Stimulated activated CD4-positive, alpha-beta T cell treated with anti-CD3 and anti-CD28 coated beads, Interleukin-15, amount 100 ng/mL, for 48 hours (primary cell): ENCODE measurements around the gene TNS1.
A peak's percentile ranks its signal among the peaks of the same experiment; 100 is the strongest.

Experiments
- DNase-seq, 2 donors: peaks; one replicate each; pipeline ENCODE4 v3.0.0-alpha.2; 2020; ENCODE audit warnings: low read depth in 2 of 2

Gene TNS1

DNA sequence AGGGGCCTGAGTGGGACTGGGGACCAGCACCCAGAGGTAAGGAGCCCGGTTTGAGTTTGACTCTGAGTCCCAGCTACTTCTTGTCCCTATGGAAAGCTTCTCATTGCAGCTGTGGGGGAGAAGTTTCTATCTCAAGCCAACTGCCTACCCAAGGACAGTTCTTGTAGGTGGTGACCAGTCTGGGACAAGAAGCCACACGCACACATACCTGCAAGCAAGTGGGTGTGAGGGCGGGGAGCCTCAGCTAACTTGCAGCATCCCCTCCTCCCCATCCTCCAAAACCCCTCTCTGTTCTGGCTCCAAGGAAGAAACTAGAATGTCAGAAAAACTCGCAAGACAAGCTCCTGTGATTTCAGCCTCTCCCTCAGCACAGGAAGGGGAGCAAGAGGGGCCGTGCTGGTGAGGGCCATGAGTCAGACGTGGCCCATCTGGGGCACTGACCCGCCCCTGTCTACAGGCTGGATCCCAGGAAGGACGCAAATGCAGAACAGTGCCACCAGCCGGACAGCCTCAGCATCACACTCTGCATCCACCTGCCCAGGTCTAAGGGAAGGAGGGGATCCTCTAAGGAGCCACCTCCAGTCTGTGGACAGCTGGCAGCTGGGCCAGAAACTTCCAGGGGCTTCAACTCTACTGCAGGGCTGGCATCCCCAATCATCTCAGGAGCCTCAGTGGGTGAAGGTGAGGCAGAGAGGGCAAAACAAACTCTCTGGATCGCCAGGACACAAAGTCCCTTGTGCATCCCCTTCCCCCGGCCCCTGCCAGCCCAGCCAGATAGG, 103.4 kb downstream of the TNS1 start:
- DNase-seq = no peak

DNA sequence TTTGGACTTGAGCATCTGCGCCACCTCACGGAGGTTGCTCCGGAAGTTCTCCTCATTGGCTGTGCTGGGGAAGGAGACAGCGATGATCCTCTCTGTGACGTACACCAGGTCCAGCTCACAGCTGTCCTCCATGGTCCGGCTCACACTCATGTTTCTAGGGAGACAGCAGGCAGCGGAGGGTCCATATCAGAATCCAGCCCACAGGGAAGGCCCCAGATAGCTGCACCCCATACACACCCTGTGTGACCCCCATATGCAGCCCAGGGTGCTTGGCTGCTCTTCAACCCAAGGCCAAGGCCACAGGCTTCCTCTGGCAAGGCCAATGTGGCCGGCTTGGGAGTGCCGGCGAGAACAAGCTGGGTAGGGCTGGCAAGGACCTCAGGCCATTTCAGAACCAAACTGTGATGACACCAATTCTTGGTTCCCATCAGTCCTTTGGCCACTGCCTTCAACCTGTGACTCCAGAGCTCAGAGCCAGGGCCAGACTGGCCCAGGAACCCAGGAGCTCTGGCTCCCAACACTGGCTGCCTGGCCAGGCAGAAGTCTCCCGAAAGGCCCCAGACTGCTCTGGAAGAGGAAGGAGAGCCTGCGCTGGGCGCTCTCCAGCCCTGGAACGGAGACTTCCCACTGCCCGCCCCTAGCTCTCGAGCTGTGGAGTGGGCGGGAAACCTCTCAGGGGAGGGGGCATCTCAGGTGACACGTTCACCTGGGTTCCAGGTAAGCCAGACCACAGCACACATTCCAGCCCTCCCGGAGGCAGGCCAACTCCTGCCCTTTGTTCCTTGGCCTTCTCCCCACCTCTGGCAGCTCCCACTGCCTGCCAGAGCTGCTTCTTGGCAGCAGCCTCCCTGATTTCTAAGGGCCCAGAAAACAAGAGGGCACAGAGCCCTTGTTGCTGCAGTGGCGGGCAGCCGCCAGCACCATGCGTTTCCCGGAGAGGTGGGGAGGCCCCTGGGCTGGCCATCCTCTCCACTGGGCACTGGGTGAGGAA, 104.7 kb downstream of the TNS1 start:
- DNase-seq = no peak

DNA sequence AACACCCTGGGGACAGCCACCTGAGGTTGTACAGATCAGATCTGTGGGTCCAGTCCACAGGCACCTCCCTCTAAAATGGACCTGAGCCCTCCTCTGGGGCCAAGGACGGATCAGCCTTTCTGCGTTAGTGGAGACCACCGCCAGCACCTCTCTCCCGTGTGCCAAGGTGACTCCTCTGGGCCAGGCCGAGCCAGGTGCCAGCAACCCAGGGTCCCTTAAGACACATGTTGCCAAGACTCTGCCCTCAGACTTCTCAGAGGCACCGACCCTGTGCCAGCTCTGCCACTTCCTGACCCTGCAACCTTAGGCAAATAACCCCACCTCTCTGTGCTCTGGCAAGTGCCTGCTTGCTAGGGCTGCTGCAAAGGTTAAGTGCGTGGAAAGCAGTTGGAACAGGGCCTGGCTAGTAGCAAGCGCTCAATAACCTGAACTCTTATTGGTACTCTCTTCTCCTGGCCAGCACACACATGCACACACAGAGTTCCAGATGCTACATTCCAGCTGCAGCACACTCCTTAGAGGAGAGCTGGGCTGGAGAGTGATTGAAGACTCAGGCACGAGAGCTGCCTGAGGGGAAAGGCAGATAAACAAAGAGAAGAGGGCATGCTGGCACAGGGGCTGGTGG, 105.6 kb downstream of the TNS1 start:
- no peak for DNase-seq

DNA sequence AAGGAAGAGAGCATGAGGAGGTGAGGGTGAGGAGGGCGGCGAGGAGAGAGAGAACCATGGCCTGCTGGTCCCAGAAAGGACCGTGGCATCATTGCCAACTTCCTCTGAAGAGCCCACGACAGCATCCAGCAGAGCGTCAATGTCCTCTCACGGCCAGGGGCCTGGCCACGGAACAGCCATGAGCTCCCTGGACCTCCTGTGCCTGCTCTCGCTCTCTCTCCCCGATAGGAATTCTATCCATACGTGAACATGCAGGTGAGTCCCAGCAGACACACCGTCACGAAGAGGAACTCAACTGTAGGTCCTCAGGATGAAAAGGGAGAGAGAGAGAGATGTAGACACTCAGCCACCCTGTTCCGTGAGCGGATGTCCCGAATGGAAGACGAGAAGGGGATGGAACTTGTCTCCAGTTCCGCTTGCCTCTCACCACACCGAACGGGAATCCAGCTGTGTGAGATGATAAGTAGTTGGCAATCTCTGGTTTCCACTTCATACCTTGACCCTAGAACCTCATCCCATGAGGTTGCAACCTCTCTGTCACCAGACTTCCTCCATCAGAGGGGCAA, 107.6 kb downstream of the TNS1 start:
- no peak for DNase-seq

DNA sequence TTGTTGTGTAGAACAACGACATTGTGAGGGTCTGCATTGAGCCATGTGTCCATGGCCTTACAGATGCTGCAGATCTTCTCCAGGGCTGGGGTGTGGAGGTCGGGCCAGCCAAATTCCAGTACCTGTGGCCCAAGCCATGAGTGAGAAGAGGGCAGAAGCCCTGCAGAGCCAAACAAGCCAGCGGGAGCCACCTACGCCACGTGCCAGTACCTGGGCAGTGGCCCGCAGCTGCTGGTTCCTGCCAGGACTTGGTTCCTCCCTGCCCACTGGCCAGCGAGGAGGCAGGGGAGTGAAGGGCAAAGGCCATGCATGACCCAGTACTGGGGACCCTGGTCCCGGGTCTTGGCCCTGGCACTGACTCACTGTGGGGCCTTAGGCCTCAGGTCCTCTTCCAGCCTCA, 109.4 kb downstream of the TNS1 start:
- no peak for DNase-seq

DNA sequence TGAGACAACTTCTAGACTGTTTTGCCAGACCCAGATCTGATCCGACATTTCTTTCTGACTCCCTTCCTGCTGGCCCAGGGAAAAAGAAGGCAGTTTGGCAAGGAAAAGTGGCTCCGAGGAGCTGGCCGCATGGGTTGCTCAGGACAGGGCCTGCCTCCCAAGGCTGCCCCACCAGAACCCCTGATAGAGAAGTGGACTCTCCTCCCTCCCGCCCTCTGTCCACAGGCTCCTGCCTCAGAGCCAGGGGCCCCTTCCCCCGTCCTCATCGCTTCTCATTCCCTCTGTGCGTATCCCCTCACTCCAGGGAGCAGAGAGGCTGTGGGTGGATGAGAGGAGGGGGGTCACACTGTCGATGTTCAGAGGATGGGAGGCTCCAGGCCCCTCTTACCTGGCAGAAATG, 110.2 kb downstream of the TNS1 start:
- DNase-seq = no peak

DNA sequence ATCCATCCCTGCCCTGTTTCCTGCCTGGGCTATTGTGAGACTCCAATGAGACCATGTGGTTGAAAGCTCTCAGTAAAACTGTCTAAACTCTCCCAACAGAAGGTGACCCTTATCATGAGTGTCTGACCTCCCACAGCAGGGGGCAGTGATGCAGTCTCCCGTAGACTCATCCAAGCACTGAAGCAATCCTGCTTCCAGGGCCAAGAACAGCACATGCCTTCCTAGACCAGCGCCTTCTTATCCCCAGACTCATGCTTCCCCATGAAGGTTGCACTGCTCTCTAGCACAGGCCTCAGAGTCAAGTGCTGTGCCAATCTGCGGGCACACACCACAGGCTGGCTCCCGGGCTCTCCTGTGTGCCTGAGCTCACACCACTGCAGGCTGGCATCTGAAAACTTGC, 112.3 kb downstream of the TNS1 start:
- DNase-seq = no peak

DNA sequence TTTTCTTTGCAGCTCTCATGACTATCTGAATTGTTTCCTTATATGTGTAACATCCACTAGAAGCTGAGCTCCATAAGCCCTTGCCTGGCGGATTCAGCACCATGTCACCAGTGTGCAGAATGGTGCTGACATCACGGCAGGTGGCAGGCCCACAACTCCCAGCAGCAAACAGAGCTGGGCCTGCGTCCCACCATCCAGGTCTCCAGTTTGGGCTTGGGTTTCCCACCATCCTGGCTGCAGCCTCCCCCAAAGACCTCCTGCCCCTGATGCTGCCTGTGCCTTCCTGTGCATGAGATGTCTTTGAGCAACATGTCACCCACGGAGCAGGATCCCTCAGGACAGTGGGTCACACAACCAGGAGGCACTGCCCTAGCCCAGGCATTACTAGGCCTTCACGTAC, 113.1 kb downstream of the TNS1 start:
- no peak for DNase-seq

DNA sequence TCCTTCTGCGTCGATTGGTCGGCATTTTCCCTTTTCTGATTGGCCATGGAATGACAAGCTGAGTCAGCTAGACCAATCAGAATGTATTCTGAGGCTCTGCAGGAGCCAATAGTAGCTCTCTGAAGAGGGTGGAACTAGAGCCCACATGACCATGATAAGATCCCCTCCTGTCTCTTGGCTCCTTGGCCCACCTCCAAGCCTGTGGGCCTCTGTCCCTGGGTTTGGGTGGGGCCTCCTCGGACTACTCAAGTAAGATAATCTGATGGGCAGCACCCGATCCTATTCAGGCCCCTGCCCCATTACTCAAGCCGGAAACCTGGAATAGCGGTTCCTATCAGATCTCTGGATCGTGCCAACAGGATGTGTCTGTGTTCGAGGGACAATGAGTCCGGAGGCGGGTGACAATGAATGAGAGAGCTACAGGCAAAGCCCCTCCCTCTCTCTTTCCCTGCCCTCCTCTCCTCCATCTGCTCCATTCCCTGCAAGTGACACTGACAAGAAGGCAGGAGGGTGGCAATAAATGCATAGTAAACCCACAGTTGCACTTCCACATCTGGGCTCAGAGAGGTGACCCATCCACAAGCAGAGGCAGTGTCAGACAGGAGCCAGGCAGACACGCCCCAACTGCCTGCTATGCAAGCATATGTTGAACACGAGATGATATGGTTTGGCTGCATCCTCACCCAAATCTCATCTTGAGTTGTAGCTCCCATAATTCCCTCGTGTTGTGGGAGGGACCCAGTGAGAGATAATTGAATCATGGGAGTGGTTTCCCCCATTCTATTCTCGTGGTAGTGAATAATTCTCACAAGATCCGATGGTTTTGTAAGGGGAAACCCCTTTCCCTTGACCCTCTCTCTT, 114.7 kb downstream of the TNS1 start:
- no peak for DNase-seq

DNA sequence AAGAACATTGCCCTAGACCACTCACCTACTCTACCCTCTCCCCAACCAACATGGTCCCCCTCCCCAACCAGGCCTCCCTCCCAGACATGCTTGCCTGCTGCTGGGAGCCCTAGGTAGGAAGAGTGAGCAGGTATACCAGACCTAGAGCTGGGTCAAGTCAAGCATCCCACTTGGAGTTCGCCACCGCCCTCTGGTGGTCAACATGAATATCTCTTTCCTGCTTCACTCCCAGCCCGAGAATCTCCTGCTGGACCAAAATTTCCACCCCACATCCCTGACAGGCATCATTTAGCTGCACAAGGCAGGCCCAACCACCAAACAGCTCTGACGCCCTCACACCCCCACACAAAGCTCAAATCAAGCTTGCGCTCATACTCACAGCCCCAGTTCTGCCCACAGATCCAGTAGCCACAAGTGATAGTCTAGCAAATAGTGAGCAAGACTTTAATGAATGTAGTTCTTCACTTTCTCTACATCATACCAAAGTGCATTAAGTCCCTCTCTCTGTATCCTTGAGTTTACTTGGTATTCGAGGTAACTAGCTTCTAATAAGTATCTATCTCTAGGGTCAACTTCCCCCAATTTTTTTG, 116.0 kb downstream of the TNS1 start:
- DNase-seq = peak; percentile 40 to 62

DNA sequence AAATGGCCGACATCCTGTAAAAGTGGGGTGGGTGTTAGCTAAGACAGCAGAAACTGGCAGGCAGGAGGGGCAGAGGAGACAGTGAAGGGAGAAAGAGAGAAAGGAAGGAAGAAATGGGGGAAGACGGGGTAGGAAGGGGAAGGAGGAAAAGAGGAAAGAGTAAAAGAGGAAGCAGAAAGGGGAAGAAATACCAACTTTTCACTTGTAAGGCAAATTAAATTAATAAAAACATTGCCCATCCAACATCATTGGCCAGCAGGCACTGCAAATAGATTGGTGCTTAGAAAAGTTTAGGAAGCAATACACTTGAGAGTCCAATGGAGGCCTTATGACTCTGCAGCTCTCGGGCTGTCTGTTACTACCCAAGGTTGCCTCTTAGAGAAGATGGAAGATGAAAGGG, 116.7 kb downstream of the TNS1 start:
- DNase-seq = no peak

DNA sequence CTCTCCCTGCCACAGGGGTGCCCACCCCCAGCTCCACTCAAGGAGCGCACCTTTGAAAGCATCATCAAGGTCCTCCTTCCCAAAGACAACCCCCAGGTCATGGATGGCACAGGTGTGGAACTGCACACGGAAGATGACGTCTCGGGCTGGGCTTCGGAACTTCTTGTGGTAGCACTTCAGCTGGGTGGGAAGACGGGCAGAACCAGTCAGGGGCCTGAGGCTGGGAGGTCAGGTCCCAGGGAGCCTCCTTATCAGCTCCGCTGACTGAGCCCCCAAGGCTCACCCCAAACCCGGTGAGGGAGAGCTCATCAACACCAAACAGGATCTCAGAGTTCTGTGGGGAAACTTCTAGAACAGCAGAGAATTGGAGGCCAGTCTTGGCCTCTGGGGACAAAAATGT, 117.8 kb downstream of the TNS1 start:
- no peak for DNase-seq

DNA sequence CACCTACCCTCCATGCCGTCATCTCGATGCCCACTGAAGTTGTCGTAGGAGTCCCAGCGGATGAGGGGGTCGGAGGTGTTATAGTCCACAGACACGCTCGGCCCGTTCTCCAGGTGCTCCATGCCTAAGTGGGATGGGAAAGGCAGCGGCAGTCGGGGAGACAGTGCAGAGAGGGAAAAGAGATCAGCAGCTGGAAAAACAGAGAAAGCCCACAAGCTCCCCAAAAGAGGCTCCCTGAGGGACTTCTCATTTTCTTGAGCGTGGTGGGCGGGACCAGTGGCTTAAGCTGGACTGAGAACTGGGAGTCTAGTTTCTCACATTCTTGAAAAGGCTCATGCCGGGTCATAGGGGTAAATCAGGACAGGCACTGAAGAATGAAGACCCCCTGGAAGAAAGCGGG, 121.9 kb downstream of the TNS1 start:
- no peak for DNase-seq

DNA sequence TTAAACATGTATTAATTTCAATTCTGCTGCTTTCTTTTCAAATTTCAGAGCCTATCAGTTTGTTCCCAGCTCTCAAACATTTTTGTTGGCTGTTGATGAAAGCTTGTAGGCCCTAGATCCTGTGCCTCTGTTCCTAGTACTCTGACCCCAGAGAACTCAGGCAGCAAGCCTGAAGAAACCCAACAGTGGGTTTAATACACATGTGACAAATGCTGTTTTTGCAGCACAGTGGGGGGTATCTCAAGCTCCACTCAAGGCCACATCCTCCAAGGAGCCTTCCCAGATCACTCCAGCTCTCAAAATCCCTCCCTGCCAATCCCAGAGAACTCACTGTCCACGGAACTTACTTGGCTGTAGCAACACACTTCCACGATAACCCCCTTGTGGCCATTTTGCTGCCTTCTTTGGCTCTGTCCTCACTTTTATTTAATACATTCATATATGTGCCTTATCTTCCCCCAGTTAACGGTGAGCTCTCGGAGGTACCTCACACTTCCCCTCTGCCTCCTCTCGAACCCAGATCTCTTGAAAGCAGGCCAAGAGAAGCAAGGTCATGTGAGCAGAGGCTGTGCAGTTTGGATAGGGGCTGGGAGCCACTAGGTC, 122.4 kb downstream of the TNS1 start:
- DNase-seq = no peak

DNA sequence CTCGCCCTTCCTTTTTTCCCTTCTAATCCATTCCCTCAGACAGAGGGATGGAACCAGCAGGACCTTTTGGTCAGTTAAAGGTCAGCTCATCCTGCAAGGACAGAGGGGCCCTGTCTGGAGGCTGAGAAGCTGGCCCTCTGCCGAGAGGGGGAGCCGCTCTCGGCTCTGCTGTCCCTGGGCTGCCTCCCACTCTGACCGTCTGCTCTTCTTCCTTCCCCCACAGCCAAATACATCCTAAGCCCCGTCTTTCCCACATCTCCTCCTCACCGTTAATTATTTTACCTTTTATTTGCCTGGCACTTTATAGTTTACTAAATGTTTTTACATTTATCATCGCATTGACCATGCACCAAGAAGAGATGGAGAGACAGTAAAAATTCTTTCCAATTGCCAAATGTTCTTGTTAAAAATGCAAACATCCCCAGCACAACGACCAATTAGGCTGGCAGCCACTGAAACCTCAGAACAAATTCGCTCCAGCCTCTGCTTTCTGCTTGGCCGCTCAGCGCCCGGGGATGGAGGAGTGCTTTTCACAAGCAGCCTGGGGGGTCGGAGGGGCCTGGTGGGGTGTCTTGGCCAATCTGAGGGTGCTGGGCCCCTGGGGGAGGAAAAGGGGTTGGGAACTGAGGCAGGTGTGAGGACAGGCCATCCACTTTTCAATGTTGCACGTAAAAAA, 123.7 kb downstream of the TNS1 start:
- no peak for DNase-seq

DNA sequence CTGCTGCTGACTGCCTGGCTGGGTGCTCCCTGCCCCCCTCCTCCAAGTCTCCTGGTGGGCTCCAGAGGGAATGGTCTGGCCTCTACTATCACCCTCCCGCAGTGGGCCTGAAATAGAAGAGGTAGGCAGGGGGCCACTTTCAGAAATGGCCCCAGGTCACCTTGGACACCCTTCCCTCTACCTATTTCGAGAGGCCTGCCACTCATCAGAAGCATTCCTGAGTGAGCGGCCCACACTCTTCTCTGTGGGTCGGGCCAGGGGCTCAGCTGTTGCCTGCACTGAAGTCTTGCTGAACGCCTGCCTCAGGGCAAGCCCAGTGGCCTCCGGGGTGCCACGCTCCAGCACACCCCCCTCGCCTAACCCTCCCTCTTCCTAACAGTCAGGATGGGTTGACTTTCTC, 124.9 kb downstream of the TNS1 start:
- DNase-seq = no peak

DNA sequence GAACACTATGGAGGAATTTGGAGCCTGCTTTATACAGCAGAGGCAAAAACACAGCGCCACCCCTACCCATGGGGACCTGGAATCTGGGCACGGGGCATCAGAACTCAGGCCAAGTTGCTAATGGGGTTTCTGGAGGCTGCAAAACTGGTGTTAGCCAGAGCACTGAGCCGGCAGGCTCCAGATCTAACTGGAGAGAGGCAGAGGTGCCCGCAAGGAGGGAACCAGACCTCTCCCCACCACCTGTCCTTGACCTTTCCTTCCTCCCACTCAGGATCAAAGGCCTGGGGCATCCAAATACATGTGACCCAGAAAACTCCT, 126.6 kb downstream of the TNS1 start:
- DNase-seq = no peak

DNA sequence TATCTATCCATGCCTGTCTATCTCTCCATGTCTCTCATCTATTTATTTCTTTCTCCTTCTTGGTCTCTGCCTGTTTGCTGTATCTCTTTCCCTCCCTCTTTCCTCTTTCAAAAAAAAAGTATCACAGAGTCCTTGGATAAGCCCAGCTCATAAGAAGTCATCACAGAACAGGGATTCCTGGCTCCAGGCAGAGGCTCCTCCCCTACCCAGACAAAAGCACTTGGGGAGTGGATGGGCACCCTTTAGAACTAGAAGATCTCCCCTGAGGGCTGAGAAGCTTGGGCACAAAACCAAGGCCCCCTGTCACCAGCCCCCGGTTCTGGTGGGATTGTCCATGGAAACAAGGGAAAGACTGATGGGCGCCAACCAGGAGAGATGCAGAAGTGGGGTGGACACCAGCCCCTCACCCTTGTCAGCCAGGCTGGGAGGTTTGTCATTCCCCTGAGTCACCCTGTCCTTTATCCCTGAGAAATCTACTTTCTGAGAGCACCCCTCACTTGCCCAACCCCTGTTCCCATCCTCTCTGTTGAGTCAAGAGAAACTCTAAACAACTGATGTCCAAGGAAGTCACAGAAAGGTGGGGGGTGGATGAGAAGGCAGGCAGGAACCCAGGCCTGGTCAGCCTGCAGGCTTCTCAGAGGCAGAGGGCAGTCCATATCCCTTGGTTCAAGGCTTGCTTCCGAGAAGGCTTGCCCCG, 127.1 kb downstream of the TNS1 start:
- DNase-seq = no peak

DNA sequence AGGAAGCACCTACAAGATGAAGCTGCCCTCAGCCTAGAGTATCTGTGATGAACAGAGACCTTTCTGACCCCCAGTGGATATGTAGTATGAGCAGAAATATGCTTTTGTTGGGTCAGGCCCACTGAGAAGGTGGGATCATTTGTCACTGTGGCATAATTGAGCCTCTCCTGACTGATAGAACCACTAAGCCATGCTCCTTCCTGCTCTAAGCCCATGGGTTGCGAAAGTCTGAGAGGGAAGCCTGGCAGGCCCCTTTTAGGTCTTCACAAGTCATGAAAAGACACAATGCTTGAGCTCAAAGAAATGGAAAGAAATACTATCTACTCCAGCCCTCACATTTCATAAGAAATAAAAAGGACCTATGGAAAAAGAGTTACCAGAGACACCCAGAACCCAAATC, 127.7 kb downstream of the TNS1 start:
- no peak for DNase-seq
